DMS153 (cell line): ENCODE measurements around the gene SUGCT.
"Not testable (repeated sequence)": the region's sequence is repeated elsewhere in the genome, so short reads cannot be mapped to it uniquely, and the experiment has no call there.

ENCODE experiments used
- DNase-seq: peaks from one replicate; lab custom pipeline; 2025; lab: John Stamatoyannopoulos, UW

The SUGCT gene

DNA sequence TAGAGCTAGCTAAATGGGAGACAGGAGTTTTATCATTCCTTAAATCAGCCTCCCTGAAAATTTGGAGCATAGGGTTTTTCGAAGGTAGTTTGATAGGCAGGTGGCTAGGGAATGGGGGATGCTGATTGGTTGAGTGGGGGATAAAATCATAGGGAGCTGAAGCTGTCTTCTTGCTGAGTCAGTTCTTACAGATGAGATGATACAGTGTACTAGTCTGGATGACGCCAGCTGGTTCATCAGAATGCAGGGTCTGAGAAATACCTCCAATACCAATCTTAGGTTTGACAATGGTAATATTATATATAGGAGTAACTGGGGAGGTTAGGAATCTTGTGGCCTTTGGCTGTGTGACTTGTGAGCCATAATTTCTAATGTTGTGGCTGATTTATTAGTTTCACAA lies 271.2 kb downstream of the SUGCT start:
- no peak for DNase-seq

DNA sequence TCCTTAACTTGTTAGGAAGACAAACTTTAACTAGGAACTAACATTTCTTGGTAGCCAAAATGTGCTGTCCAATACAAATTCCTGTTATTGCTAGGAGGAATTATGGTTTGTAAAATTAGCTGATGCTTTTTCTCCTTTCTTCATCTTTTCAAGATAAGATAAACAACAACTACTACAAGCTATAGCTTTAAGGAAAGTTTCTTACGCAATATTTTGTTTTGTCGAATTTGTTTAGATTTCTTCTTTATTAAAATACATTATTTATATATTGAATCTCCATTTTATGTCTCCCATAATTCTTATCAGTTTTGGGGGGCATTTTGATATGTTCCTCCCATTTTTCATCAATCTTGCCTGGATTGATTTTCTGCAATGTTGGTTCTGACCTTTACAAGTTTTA lies 277.5 kb downstream of the SUGCT start:
- DNase-seq, result no peak

DNA sequence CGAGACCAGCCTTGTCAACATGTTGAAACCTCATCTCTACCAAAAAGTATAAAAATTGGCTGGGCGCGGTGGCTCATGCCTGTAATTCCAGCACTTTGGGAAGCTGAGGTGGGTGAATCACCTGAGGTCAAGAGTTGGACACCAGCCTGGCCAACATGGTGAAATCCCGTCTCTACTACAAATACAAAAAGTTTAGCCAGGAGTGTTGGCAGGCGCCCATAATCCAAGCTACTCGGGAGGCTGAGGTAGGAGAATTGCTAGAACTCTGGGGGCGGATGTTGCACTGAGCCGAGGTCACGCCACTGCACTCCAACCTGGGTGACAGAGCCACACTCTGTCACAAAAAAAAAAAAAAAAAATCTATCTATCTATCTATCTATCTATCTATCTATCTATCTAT lies 279.9 kb downstream of the SUGCT start:
- DNase-seq, result not testable (repeated sequence)

DNA sequence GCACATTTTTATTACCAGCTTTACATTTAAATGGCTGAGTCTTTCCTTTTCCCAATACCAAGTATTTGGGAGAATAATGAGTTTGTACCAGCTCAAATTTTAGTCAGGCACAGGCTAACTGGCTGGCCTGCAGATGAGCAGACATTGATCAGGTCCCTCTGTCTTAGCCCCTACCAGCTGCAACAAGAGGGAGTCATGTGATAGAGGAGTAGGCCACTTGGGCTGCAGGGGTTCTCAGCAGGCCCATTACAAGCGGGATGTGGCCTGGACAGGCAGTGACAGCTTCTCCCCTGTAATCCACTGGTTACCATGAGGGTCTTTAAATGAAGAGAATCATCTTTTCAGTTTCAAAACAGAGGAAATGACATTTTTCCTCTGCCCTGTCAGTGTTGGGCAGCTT lies 283.6 kb downstream of the SUGCT start:
- DNase-seq, result no peak

DNA sequence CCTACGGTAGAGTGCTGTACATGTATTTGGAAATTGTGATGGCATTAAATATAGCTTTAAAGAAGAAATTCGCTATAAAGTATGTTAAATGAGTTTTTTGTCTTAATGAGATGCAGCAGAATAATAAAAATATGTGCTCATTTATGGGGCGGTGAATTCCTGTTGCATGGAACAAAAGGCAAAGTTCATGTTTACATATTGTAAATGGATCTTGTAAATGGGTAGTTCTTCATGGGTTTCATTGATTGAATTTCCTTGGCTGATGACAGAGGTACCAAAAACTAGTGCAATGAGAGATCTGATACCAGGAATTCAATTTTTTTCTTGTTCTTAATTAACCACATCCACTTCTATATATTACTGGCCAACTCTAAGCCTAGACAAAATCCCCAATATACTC lies 284.2 kb downstream of the SUGCT start:
- no peak for DNase-seq

DNA sequence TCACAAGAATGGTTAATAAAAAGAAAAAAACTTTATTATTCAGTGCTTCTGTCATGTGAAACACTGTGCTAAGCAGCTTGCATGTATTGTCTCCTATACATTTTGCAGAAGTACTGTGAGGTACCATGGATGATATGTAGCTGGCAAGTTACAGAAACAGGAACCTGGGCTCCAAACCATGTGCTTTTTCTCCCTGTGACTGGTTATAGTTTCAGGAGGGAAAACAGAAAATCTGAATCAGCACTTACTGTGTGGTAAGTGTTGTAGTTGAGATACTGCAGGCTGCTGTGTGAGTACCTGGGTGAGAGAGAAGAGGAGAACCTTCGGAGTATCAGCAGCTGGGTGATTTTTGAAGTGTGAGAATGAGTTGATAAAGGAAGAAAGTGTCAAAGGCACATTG lies 285.0 kb downstream of the SUGCT start:
- DNase-seq, result no peak

DNA sequence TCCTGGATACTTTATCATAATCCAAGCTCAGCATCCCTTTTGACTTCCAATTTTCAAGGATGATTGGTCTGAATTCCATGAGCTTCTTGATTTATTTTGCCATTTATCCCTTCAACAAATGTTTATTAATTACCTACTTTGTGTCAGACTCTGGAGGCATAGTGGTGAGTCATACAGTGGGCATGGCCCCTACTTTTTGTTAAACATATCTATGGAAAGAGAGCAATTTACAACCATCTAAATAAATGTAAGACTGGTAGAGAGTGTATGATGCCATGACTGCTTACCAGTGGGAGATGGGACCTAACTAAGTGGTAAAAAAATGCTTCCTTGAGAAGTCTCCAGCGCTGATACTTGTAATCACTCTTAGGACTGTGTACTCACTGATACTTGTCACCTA lies 286.6 kb downstream of the SUGCT start:
- DNase-seq, result no peak

DNA sequence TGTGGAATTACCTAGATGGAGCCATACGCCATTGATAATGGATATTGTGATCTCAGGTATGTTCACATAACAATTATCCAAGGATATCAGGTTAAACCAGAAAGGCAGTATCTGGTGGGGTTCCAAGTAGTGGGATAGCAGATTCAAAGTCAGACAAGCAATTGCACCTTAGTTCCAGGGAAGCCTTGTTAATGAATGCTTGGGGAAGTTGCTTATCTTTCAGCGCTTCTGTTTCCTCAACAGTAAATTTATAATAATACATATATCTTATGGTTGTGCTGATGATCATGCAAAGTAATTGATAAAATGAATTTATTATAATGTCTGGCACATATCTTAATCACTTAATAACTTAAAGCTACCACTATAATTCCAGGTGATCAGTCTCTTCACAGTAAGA lies 290.9 kb downstream of the SUGCT start:
- DNase-seq, result no peak

DNA sequence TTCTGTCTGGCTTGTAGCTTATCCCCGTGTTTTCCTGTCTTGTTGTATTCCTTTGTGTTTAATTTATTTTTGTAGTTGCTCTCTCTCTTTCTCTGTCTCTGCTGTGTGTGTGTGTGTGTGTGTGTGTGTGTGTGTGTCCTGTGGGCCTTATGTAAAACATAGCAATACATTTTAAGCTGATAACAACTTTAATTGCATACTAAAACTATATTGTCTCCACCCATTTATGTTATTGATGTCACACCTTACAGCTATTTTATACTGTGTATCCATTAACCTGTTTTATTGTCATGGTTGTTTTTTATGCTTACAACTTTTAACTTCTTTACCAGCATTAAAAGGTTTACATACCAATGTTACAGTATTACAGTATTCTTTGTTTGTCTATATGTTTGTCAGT lies 293.6 kb downstream of the SUGCT start:
- no peak for DNase-seq

DNA sequence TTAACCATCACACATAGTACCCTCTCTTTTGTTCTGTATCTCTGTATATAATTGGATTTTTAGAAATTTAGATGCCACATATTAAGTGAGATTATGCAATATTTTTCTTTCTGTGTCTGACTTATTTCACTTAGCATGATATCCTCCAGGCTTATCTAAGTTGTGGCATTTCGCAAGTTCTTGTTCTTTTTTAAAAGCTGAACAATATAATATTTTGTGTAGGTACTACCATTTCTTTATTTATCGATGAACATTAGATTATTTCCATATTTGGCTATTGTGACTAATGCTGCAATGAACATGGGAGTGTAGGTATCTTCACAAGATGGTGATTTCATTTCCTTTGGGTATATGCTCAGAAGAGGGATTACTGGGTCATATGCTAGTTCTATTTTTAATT lies 295.0 kb downstream of the SUGCT start:
- DNase-seq, result no peak

DNA sequence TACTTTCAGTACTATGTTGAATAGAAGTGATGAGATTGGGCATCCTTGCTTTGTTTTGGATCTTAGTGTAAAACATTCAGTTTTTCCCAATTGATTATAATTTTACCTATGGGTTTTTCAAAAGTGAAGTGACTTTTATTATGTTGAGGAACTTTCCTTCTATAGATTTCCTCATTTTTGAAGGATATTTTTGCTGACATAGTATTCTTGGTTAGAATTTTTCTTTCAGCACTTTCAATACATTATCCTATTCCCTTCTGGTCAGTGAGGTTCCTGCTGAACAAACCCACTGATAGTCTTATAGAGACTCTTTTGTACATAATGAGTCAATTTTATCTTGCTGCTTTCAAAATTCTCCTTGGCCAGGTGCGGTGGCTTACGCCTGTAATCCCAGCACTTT lies 297.2 kb downstream of the SUGCT start:
- DNase-seq, result no peak

DNA sequence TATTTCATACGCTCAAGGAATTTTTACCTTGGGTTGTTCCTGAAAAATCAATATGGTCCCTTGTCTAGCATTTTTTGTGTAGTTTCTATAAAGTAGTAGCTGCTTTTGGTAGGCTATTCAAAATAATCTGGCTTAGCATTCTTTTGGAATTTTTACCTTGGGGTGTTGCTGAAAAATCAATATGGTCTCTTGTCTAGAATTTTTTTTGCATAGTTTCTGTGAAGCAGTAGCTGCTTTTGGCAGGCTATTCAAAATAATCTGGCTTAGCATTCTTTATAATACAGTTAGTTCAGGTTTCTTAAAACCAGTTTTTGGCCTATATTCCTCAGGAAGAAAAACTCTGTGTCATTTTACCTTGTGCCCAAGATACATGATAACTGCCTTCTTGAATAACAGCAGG lies 301.9 kb downstream of the SUGCT start:
- DNase-seq, result no peak

DNA sequence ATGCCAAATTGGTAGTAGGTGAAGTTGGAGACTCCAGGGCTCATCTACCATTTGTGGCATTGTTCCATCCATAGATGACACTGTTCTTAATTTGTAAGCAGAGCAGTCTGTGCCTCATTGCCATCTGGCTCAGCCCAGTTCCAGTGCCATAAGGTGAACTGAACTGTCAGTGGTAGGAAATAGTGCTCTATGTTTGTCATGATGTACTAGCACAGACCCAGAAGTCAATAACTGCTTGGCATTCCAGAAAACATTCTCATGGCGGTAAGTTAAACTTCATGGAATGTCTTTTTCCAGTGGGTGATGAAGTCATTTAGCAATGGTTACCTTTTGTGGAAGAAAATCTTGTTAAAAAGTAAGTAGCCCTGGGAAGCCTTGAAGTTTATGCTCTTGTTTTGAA lies 302.7 kb downstream of the SUGCT start:
- DNase-seq, result no peak

DNA sequence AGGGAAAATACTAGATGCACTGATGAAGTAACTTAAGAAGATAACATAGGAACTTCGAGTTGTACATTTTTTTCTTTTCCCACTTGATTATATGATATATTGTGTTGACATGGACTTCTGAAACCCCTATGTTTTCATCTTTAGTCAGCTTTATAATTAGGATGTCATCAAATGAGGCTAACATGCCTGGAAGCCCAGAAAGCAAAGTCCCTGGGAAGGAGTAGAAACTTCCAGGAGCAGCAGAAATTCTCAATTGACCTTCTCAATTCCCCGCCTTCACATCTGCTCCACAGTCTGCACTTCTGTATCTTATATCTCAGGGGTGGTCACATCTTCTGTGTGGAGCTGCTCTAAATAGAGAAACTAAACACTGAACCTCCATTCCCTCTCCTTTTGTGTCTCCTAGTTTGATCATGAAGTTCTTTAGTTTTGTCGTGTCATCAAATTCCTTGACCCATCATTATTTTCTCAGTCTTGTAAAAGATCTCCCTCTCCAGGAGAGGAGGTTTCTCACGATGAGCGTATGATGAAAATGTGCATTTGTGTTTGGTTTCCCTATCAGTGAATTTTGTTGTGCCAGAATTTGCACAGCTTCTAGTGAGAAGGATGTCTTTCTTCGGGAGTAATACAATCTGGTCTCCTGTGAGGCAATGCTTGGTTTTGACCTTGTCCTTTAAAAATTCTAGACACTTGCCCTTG lies 303.3 kb downstream of the SUGCT start:
- DNase-seq, result no peak

DNA sequence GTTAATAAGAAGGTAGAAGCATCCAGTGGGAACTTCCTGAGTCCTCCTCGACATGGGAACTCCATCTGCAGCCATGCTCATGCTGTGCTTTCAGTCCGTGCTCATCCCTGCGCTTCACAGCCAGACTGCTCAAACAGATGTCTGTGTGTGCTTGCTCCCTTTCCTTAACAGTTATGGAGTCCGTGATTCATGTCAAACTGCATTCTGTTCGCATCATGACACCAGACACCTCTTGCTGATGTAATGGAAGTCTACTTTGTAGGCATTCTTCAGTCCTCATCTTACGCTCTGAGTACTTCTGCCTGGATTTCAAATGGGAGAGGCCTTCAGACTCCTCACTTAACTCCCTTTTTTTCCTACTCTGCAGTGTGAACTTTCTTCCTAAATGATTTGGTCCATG lies 304.9 kb downstream of the SUGCT start:
- DNase-seq, result no peak

DNA sequence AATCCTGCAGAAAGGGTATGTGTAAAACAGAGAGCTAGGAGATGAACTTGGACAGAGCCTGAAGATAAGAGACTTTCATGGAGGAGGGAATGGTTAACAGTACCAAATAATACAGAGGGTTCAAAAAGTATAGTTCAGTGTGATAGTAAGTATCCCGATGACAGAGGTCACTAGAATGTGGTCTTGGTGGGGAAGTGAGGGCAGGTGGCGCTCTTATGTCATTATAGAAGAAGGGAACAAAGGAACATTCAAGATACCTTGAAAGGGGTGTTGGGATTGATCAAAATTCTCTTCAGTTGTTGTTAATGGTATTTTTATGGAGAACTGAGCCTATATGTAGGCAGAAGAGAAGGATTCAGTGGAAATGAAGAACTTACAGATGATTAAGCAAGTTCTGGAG lies 312.5 kb downstream of the SUGCT start:
- no peak for DNase-seq

DNA sequence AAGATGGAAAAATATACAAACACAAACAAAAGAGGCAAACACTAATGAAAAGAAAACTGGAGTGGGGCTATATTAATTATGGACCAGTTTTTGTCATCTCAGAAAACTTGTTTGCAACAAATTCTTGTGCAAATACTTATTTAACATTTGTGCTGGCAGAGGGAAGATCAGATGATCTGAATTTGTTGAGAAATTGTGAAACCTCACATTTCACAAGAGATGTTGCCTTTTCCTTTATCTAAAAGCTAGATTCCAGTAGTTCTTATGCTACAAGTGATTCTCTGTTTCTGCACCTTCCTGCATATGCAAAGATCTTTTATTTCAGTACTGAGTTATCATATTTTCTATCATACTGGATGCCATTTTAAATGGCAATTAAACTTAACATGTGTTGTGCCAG lies 320.7 kb downstream of the SUGCT start:
- no peak for DNase-seq

DNA sequence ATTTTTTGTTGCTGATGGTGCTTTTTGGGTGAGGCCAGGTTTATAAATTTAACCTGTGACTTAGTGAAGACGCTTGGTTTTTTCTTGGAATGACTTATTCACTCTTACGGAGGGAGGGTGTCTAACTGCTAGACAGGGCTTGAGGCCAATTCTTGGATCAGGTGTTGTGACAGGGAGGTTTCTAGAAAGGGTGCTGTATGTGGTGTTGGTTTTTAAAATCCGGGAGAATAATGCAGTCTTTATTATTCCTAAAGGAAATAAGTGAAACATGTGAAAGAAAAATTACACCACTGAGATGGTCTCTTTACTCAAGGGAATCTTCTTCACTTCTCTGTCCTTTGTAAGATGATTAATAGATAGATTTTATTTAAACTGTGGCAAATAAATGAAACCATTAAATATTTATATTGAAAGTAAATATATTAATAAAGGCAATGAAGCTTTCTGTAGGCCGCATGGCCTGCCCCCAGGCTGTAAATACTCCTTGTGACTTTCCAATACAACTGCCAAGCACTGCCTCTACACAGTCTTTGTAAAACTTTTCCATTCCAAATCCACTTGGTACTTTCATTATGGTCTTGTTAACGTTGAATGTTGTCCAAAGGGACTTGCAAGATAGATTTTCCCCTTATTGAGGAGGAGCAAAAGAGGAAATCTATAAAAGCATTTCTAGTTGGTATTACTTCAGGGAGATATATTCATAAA lies 323.1 kb downstream of the SUGCT start:
- no peak for DNase-seq

DNA sequence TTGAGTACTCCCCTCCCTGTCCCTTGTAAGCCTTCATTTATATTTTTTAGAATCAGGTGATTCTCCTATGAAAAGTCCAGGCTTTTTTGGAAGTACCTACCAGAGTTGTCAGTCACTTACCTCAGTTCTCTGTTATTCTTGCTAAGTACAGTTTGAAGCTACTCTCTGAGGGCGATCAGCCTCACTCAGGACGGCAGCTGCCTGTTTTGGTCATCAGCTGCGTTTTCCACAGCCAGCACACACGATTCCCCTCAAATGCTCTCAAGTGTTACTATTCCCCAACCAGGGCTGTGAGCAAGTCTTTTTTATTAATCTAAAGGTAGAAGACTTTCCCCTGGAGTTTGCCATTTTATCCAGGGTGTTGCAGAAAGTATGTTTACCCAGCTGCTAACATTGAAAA lies 328.6 kb downstream of the SUGCT start:
- DNase-seq, result no peak

DNA sequence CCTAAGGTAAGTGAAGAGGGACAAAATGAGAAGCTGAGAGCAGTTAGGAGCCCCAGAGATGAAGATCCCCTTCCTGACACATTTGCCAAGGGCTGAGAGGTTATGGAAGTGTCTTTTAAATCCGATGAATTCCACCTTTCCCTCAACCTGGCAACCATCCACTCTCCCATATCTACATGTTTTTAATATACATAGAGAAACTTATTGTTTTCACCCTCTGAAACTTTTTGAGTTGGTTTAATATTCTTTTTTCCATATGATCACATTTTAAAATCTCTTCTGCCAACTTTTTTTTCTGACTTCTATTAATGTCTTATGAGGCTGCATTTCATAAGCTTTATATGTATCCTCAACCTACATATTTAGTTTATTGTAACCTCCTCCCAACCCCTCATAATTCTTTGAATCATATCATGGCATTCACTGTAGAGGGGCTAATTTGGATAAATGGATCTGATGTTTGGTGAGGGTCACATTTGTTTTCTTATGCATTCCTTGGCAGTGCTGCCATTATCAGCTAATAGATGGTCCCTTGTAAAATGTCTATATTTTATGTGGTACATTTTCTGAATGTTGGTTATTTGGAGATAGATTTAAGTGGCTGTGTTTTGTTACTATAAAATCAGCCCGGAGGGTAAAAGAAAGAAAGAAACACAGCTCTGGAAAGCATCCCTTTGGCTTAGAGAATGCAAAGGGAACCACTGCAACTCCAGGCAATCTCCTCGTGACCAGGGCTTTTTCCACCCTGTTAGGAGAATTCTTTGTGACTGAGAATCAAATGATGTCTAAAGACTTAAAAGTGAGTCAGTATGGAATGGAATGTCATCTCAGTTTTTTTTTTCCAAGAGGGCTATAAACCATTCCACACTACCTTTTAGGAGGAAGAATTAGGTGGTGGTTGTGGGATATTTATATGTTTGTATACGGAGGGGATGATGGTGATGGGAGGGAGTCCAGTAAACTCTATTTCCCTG lies 334.4 kb downstream of the SUGCT start:
- no peak for DNase-seq

DNA sequence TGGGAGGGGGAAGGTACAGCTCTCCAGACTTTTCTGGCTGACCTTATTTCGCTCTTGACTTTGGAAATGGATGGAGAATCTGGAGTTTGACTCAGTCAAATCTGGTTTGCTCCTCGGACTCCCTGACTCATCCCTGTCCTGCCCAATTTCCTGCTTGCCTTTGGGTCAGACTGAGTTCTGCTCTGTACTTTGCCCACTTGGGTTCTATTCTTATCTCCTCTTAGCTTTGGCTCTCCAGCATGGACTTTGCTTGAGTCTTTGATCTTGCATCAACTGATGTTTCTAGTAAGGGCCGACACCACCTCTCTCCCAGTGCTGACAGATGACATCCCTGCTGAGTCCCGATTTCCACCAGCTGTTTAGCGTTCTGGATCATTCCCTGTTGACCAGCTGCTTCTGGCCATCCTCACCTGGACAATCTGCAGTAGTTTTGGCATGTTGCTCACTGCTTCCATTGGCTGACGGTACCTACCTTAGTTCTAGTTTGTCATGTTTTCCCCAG lies 335.3 kb downstream of the SUGCT start:
- DNase-seq, result no peak

DNA sequence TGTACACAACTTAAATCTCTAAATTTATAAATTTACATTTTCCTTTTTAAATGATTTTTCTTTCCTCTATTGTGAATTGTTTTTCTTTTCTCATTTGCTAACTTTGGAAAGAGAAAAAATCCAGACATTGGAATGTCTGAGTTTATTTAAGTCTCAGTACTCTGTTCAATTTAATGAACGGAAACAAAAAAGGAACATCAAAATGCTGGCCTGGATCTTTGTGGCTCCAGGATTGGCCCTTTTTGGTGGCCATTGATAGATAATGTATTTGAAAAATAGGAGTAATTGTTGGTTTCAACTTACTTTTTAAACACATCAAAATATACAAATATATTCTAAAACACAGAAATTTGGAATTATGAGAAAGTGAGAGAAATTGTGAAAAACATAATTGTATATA lies 336.0 kb downstream of the SUGCT start:
- DNase-seq, result no peak

DNA sequence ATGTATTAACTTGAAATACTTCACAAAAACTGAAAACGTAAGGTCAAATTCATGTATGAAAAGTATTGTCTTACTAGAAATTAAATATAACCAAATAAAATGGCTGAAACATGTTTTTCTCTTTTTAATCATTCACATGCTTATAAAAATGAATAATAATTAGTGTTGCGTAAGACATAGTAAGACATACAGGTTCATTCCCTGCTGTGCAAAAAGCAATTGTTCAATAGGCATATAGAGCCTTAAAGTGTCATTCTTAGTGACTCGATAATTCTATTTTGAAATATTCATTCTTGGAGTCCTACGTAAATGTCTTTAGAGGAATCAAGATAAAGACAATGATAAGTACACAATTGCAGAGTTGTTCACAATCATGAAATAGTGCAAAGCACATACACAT lies 337.1 kb downstream of the SUGCT start:
- no peak for DNase-seq
